Common myeloid progenitor, CD34-positive (primary cell): ENCODE measurements around the gene PTPRD.

Experiments used
- CTCF ChIA-PET: fragments of 350-600 bp; sonication (Branson Sonifier 250); formaldehyde crosslinking; loops from one replicate; lab custom pipeline; 2021; ENCODE audit warnings: antibody characterized with exemption; lab: Charles Lee
- POLR2A ChIA-PET: fragments of 350-600 bp; sonication (Branson Sonifier 250); formaldehyde crosslinking; loops from one replicate; lab custom pipeline; 2021; ENCODE audit warnings: antibody characterized with exemption; lab: Charles Lee
- DNase-seq, 3 donors: peaks; one replicate each; pipeline versions ENCODE4 v3.0.0 to v3.0.0-alpha.2; 2013
- H3K27ac ChIP-seq, 2 experiments: 1 replicate in 1 of 2; 2 replicates in 1 of 2; pipeline ENCODE4 v1.7.0; 2013; ENCODE audit warnings: inconsistent platforms in 2 of 2, low read length in 2 of 2, mild to moderate bottlenecking in 2 of 2, low read depth in 1 of 2, moderate library complexity in 1 of 2; ENCODE audit not compliant: severe bottlenecking in 2 of 2, insufficient read depth in 1 of 2, poor library complexity in 1 of 2
- H3K27me3 ChIP-seq, 5 experiments: replicated peaks in 2 of 5; 1 replicate in 3 of 5; 2 replicates in 2 of 5; pipeline versions ENCODE4 v1.6.1 to v1.7.0; 2013; ENCODE audit warnings: low read length in 4 of 5, mild to moderate bottlenecking in 2 of 5, moderate library complexity in 2 of 5, inconsistent platforms in 1 of 5; ENCODE audit not compliant: insufficient read depth in 5 of 5, control insufficient read depth in 4 of 5
- H3K36me3 ChIP-seq, 4 experiments: 1 replicate in 2 of 4; 2 replicates in 2 of 4; pipeline versions ENCODE4 v1.6.1 to v1.7.0; 2013; ENCODE audit warnings: low read length in 3 of 4, control low read depth in 1 of 4, mild to moderate bottlenecking in 1 of 4; ENCODE audit not compliant: control insufficient read depth in 4 of 4, insufficient read depth in 4 of 4
- H3K4me1 ChIP-seq, 4 experiments: 1 replicate in 3 of 4; 2 replicates in 1 of 4; pipeline versions ENCODE4 v1.6.1 to v1.7.1; 2013; ENCODE audit warnings: low read length in 3 of 4, mild to moderate bottlenecking in 3 of 4, control low read depth in 1 of 4, inconsistent platforms in 1 of 4, moderate library complexity in 1 of 4; ENCODE audit not compliant: control insufficient read depth in 4 of 4, insufficient read depth in 4 of 4; ENCODE audit errors: control extremely low read depth in 1 of 4
- H3K4me3 ChIP-seq, 7 experiments: 1 replicate in 4 of 7; 2 replicates in 3 of 7; pipeline versions ENCODE4 v1.5.1 to v1.7.0; 2013; ENCODE audit warnings: mild to moderate bottlenecking in 7 of 7, low read length in 6 of 7, moderate library complexity in 6 of 7, inconsistent platforms in 2 of 7, low read depth in 2 of 7, control low read depth in 1 of 7; ENCODE audit not compliant: insufficient read depth in 4 of 7, control insufficient read depth in 1 of 7; ENCODE audit errors: extremely low read depth in 1 of 7
- H3K9me3 ChIP-seq, 5 experiments: 1 replicate in 4 of 5; 2 replicates in 1 of 5; pipeline versions ENCODE4 v1.6.1 to v1.7.1; 2013; ENCODE audit warnings: low read length in 4 of 5, mild to moderate bottlenecking in 2 of 5, inconsistent platforms in 1 of 5, low read depth in 1 of 5, moderate library complexity in 1 of 5; ENCODE audit not compliant: control insufficient read depth in 4 of 5, insufficient read depth in 2 of 5; ENCODE audit errors: control extremely low read depth in 1 of 5
- WGBS: methylation state at CpG from one replicate; pipeline ENCODE4 v1.1.5; 2013; ENCODE audit not compliant: insufficient coverage; 5-methylcytosine and 5-hydroxymethylcytosine counted together

Gene PTPRD

GRCh38 chr9:8809741-8810140 is 1803.1 kb downstream of the PTPRD start:
- 90% methylated on average over 2 of the region's 3 CpGs for WGBS

GRCh38 chr9:8806150-8806549 is 1806.7 kb downstream of the PTPRD start:
- CTCF ChIA-PET = interaction anchor here (1.5 kb wide), 1 partner anchor 12 kb away, joined by 3 read pairs; no protein-coding TSS in a partner anchor
- POLR2A ChIA-PET = interaction anchor here (0.6 kb wide), 1 partner anchor 275 kb away, joined by 4 read pairs; no protein-coding TSS in a partner anchor
- Histone ChIP-seq H3K9me3 (no peaks in the 10 kb centered on the region), H3K36me3 (peaks cover 0 to 2% (median 0%) of the 10 kb centered on the region in 4 experiments), H3K4me3 (no peak overlapping the region), H3K27ac (no peak overlapping the region), H3K27me3 (no peaks in the 10 kb centered on the region), H3K4me1 (no peaks in the 10 kb centered on the region)
- DNase-seq = no peak
- WGBS = no CpG with 5 or more reads among the region's 2 CpGs

More at GRCh38 chr9:8809741-8810140, 1803.1 kb downstream of the PTPRD start:
- DNase-seq = no peak
- H3K4me1 ChIP-seq = no peaks in the 10 kb centered on the region
- H3K4me3 ChIP-seq = no peak overlapping the region
- H3K27ac ChIP-seq = no peak overlapping the region
- ChIA-PET POLR2A (no interaction called here), CTCF (interaction anchor here (0.6 to 1.6 kb wide), 2 partner anchors 9 to 242 kb away, joined by 3 to 5 read pairs; no protein-coding TSS in a partner anchor)
- H3K36me3 ChIP-seq = no peaks in the 10 kb centered on the region
- H3K27me3 ChIP-seq = no peaks in the 10 kb centered on the region
- H3K9me3 ChIP-seq = no peaks in the 10 kb centered on the region

- no peak overlapping the region for H3K27ac ChIP-seq
- no peaks in the 10 kb centered on the region for H3K27me3 ChIP-seq
- no peaks in the 10 kb centered on the region for H3K9me3 ChIP-seq
- no peaks in the 10 kb centered on the region for H3K4me1 ChIP-seq
- WGBS = 100% methylated on average over 2 of the region's 3 CpGs
- CTCF ChIA-PET = no interaction called here
- POLR2A ChIA-PET = no interaction called here
- no peak for DNase-seq
- peaks cover 0 to 2% (median 0%) of the 10 kb centered on the region in 4 experiments for H3K36me3 ChIP-seq
- no peak overlapping the region for H3K4me3 ChIP-seq
Measured at GRCh38 chr9:8804613-8805012, 1808.2 kb downstream of the PTPRD start.

GRCh38 chr9:8802242-8802641 is 1810.6 kb downstream of the PTPRD start:
- peaks cover 0 to 2% (median 0%) of the 10 kb centered on the region in 4 experiments for H3K36me3 ChIP-seq
- CTCF ChIA-PET = no interaction called here
- no CpG with 5 or more reads among the region's 4 CpGs for WGBS

GRCh38 chr9:8800196-8800595 is 1812.6 kb downstream of the PTPRD start:
- CTCF ChIA-PET = no interaction called here
- Histone ChIP-seq H3K36me3 (peaks cover 0 to 2% (median 0%) of the 10 kb centered on the region in 4 experiments), H3K9me3 (no peaks in the 10 kb centered on the region), H3K27me3 (no peaks in the 10 kb centered on the region), H3K4me3 (no peak overlapping the region), H3K27ac (no peak overlapping the region), H3K4me1 (peaks cover 0 to 4% (median 0%) of the 10 kb centered on the region in 4 experiments)
- POLR2A ChIA-PET = no interaction called here
- DNase-seq = no peak
- WGBS = 94% methylated on average over 2 of the region's 3 CpGs

More at GRCh38 chr9:8802242-8802641, 1810.6 kb downstream of the PTPRD start:
- POLR2A ChIA-PET = no interaction called here
- Histone ChIP-seq H3K27me3 (no peaks in the 10 kb centered on the region), H3K27ac (no peak overlapping the region), H3K9me3 (no peaks in the 10 kb centered on the region), H3K4me1 (peaks cover 0 to 4% (median 0%) of the 10 kb centered on the region in 4 experiments), H3K4me3 (no peak overlapping the region)
- DNase-seq = no peak

GRCh38 chr9:8799615-8800014 is 1813.2 kb downstream of the PTPRD start:
- Histone ChIP-seq H3K27ac (no peak overlapping the region), H3K36me3 (peaks cover 0 to 2% (median 0%) of the 10 kb centered on the region in 4 experiments), H3K4me1 (peaks cover 0 to 4% (median 0%) of the 10 kb centered on the region in 4 experiments), H3K9me3 (no peaks in the 10 kb centered on the region), H3K4me3 (no peak overlapping the region), H3K27me3 (no peaks in the 10 kb centered on the region)
- ChIA-PET CTCF (no interaction called here), POLR2A (no interaction called here)
- DNase-seq = no peak

GRCh38 chr9:8799206-8799605 is 1813.6 kb downstream of the PTPRD start:
- ChIA-PET POLR2A (no interaction called here), CTCF (no interaction called here)
- no peak overlapping the region for H3K4me3 ChIP-seq

More at GRCh38 chr9:8799206-8799605, 1813.6 kb downstream of the PTPRD start:
- Histone ChIP-seq H3K27ac (no peak overlapping the region), H3K4me1 (peaks cover 0 to 4% (median 0%) of the 10 kb centered on the region in 4 experiments), H3K9me3 (no peaks in the 10 kb centered on the region), H3K27me3 (no peaks in the 10 kb centered on the region), H3K36me3 (peaks cover 0 to 2% (median 0%) of the 10 kb centered on the region in 4 experiments)
- no peak for DNase-seq
